Measurements from ENCODE around the gene FRMD4A.

Gene FRMD4A

DNA sequence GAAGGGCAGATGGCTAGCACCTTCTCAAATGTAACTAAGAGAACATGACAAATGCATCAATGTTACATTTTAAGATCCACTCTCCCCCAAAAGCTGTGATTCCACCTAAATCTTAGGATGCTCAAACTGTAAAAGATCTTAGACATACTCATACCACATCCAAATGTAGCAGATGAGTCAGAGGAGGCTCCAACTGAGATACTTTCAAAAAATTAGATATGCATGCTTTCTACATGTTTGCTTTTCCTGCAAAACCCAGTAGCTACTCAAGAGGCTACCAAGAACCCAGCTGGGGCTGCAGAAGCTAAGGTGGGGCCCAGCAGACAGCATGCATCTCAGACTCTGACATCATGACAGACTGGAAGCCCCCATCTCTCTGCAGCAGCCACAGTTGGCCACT lies 31.4 kb upstream of the FRMD4A start:
- no peak for DNase-seq (ENCODE audit: insufficient read length)
- no peak for FAIRE-seq
- TF ChIP-seq POLR2A (IDR thresholded peaks at IDR 0.05; ENCODE audit: low read depth, low read length) = no peak
- TF ChIP-seq TAF1 (IDR thresholded peaks at IDR 0.05; ENCODE audit: borderline replicate concordance, low read depth, low read length) = no peak
- TF ChIP-seq POLR2AphosphoS5 (IDR thresholded peaks at IDR 0.05; ENCODE audit: low read depth, low read length) = no peak

GRCh38 chr10:14360961-14361360 lies 30.2 kb upstream of the FRMD4A start:
- DNase-seq (ENCODE audit: insufficient read length) (no peak), FAIRE-seq (no peak)
- TF ChIP-seq POLR2AphosphoS5 (IDR thresholded peaks at IDR 0.05; ENCODE audit: low read depth, low read length) (no peak), POLR2A (IDR thresholded peaks at IDR 0.05; ENCODE audit: low read depth, low read length) (no peak), TAF1 (IDR thresholded peaks at IDR 0.05; ENCODE audit: borderline replicate concordance, low read depth, low read length) (no peak)

DNA sequence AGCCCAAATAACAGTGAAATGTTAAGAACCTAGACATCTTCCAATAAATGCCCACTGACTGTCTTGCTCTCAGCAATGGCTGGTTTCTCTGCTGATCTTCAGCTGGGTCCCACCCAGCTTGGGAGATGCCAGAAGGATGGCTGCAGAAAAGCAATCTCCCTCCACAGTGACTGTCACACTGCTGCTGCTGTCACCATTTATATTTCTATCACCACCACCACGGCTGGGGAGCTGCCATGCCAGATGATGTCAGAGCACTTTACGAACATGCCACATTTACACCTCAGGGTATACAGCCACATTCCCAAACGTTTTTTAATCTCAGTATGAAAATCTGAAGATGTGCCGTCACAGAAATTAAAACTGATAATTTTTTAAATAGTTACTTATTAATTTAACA lies 29.8 kb upstream of the FRMD4A start:
- FAIRE-seq (no peak), DNase-seq (ENCODE audit: insufficient read length) (no peak)
- TF ChIP-seq POLR2A (IDR thresholded peaks at IDR 0.05; ENCODE audit: low read depth, low read length) (no peak), POLR2AphosphoS5 (IDR thresholded peaks at IDR 0.05; ENCODE audit: low read depth, low read length) (no peak), TAF1 (IDR thresholded peaks at IDR 0.05; ENCODE audit: borderline replicate concordance, low read depth, low read length) (no peak)

DNA sequence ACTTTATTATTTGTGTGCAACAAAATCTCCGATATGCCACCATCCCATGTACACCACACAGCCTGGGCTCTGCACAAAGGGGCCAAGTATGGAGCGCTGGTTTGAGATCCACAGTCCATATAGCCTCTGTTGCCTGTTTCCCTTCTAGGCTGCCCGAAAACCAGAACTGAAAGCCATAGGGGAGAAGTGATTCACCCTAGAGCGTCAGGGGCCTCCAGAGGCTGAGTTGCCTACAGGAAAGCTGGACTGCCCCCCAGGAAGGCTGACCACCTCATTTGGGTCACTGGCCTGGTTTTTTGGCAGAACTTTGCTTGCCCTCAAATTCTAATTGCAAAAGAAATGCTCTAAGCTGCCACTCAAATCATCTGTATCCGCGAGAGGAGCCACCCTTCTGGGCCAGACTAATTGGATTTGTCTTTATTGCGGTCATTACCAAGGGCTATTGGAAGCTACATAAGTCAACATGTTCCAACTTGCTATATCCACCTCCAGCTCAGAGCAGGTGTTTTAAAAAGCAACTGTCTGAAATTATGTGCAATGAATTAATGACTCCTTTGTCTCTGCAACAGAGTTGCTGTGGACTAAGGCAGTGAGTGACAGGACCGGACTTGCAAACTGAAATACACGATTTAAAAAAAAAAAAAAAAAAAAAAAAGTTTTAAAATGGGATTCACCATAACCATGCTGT lies 28.3 kb upstream of the FRMD4A start:
- DNase-seq (ENCODE audit: insufficient read length) = no peak
- no peak for FAIRE-seq

GRCh38 chr10:14356921-14357320 lies 26.2 kb upstream of the FRMD4A start:
- DNase-seq (ENCODE audit: insufficient read length) = no peak
- FAIRE-seq = no peak
- no peak for TF ChIP-seq POLR2AphosphoS5 (IDR thresholded peaks at IDR 0.05; ENCODE audit: low read depth, low read length)
- no peak for TF ChIP-seq POLR2A (IDR thresholded peaks at IDR 0.05; ENCODE audit: low read depth, low read length)
- TF ChIP-seq TAF1 (IDR thresholded peaks at IDR 0.05; ENCODE audit: borderline replicate concordance, low read depth, low read length) = no peak

More for the DNA sequence above, 28.3 kb upstream of the FRMD4A start:
- TF ChIP-seq POLR2AphosphoS5 (IDR thresholded peaks at IDR 0.05; ENCODE audit: low read depth, low read length) = no peak
- no peak for TF ChIP-seq TAF1 (IDR thresholded peaks at IDR 0.05; ENCODE audit: borderline replicate concordance, low read depth, low read length)
- TF ChIP-seq POLR2A (IDR thresholded peaks at IDR 0.05; ENCODE audit: low read depth, low read length) = no peak

DNA sequence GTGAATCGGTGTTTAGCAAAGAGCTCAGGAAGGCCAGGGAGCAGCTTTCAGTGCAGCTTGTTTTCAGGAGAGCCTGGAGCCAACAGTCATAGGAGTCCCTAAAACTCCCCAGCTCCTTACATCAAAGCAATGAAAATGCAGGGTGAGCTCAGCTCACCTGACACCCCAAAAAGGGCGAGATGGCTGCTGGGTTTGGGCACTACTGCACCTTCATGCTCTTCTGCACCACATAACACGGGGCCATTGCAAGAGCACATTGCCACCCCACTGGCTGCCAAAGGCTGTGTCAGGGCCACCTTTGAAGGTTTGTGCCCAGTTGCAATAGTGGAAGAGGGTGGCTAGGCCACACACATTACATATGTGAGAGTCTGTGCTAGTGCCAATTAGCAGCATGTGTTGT lies 25.0 kb upstream of the FRMD4A start:
- DNase-seq (ENCODE audit: insufficient read length) = no peak
- FAIRE-seq = no peak
- TF ChIP-seq POLR2A (IDR thresholded peaks at IDR 0.05; ENCODE audit: low read depth, low read length) (no peak), TAF1 (IDR thresholded peaks at IDR 0.05; ENCODE audit: borderline replicate concordance, low read depth, low read length) (no peak), POLR2AphosphoS5 (IDR thresholded peaks at IDR 0.05; ENCODE audit: low read depth, low read length) (no peak)

DNA sequence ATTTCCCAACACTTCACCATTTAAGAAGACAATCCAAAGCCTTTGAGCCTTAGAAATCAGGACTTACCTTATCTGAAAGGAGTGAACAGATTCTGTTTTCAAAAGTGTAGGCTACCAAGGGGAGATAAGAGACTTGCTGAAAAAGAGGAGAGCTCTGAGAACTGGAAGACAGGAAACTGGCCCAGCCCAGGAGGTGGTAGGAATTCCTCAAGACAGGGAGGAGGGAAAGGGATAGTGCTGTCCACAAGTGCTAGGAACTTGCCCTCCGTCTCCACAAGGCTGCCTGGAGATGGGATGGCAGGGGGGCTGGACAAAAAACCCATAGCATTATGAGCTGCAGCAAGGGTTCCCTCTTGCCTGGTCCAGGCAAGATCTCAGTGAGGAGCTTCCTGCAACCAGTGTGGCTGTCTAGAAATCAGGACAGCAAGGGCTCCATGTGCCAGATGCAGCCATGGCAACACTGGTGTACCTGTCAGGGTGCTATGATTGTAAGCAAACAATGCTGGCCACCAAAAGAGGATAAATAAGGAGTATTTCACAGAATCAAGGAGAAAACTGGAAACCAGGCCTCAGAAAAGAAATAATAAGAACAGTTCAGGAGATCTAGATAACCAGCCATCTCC lies 22.7 kb upstream of the FRMD4A start:
- FAIRE-seq (no peak), DNase-seq (ENCODE audit: insufficient read length) (no peak)
- TF ChIP-seq POLR2AphosphoS5 (IDR thresholded peaks at IDR 0.05; ENCODE audit: low read depth, low read length) (no peak), TAF1 (IDR thresholded peaks at IDR 0.05; ENCODE audit: borderline replicate concordance, low read depth, low read length) (no peak), POLR2A (IDR thresholded peaks at IDR 0.05; ENCODE audit: low read depth, low read length) (no peak)

DNA sequence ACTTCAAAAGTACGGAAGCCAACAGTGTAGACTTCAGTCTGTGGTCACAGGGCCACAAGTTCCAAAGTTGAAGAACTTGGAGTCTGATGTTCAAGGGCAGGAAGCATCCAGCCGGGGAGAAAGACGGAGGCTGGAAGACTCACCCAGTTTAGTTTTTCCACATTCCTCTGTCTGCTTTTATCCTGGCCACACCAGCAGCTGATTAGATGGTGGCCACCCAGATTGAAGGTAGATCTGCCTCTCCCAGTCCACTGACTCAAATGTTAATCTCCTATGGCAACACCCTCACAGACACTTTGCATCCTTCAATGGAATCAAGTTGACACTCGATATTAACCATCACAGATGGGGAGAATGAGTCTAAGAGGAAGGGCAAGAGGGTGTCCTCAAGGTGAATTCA lies 19.3 kb upstream of the FRMD4A start:
- DNase-seq (ENCODE audit: insufficient read length) = no peak
- no peak for FAIRE-seq
- TF ChIP-seq POLR2A (IDR thresholded peaks at IDR 0.05; ENCODE audit: low read depth, low read length) (no peak), TAF1 (IDR thresholded peaks at IDR 0.05; ENCODE audit: borderline replicate concordance, low read depth, low read length) (no peak), POLR2AphosphoS5 (IDR thresholded peaks at IDR 0.05; ENCODE audit: low read depth, low read length) (no peak)

GRCh38 chr10:14349081-14349480 lies 18.4 kb upstream of the FRMD4A start:
- TF ChIP-seq POLR2A (IDR thresholded peaks at IDR 0.05; ENCODE audit: low read depth, low read length) = no peak
- no peak for TF ChIP-seq TAF1 (IDR thresholded peaks at IDR 0.05; ENCODE audit: borderline replicate concordance, low read depth, low read length)
- TF ChIP-seq POLR2AphosphoS5 (IDR thresholded peaks at IDR 0.05; ENCODE audit: low read depth, low read length) = no peak
- FAIRE-seq (no peak), DNase-seq (ENCODE audit: insufficient read length) (no peak)

DNA sequence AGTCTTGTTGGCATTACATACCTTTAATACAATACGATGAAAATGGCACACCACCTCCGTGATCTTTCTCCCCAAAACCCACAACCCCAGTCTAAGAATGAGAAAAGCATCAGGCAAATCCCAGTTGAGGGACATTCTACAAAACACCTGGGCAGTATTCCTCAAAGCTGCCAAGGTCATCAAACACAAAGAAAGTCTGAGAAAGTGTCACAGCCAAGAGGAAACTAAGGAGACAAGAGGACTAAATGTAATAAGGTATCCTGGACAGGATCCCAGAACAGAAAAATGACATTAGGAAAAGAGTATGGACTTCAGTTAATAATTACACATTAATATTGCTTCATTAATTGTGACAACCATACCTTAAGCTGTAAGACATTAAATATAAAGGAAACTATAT lies 14.5 kb upstream of the FRMD4A start:
- no peak for DNase-seq (ENCODE audit: insufficient read length)
- FAIRE-seq = no peak
- TF ChIP-seq POLR2AphosphoS5 (IDR thresholded peaks at IDR 0.05; ENCODE audit: low read depth, low read length) = no peak
- TF ChIP-seq TAF1 (IDR thresholded peaks at IDR 0.05; ENCODE audit: borderline replicate concordance, low read depth, low read length) = no peak
- no peak for TF ChIP-seq POLR2A (IDR thresholded peaks at IDR 0.05; ENCODE audit: low read depth, low read length)

DNA sequence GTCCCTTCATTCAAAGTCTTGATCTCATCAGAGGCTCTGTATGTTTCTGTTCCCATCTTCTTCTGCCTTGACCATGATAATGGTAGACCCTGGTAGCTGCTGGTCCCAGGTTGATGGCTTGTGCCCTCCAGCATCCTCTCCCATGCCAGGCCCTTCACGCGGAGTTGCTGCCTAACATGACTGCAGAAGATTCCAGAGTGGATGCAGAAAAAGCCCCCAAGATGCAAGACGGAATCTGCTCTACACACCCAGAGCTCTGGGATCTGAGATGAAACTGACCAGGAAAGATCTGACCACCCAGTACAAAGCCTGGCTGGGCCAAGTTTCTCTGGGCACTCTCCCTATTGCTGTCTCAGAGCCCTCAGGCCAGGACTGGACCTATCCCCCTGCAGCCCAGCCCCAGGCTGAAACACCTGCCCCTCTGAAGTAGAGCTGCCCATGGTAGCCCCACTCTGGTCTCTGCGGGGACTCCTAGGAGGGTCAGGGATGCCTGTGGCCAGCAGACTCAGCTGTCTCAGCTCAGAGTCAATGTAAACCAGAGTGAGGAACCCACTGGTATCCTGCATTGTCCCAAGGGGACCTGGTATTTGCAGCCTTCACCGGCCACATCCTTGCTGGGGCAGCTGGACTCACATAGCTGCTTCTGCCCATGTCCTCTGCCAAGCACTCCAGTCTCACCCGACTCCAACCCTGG lies 9.5 kb upstream of the FRMD4A start:
- FAIRE-seq = no peak

More for the DNA sequence above, 9.5 kb upstream of the FRMD4A start:
- TF ChIP-seq POLR2A (IDR thresholded peaks at IDR 0.05; ENCODE audit: low read depth, low read length) (no peak), POLR2AphosphoS5 (IDR thresholded peaks at IDR 0.05; ENCODE audit: low read depth, low read length) (no peak), TAF1 (IDR thresholded peaks at IDR 0.05; ENCODE audit: borderline replicate concordance, low read depth, low read length) (no peak)
- no peak for DNase-seq (ENCODE audit: insufficient read length)

All from GM12892 (cell line).